HEK293T (cell line): Measurements from ENCODE around the gene SRP14.

Source experiments
- CTCF ChIA-PET: fragments of 350-600 bp; formaldehyde crosslinking; extraction: SDS; loops from one replicate; lab custom pipeline; 2021; ENCODE audit warnings: antibody characterized with exemption, inconsistent platforms; lab: Yijun Ruan, JAX
- POLR2A ChIA-PET: fragments of 350-600 bp; formaldehyde crosslinking; extraction: SDS; loops from one replicate; lab custom pipeline; 2020; ENCODE audit warnings: antibody characterized with exemption, inconsistent platforms; lab: Yijun Ruan, JAX
- DNase-seq: peaks from one replicate; pipeline ENCODE4 v3.0.0; 2012; ENCODE audit warnings: mixed read lengths; ENCODE audit errors: extremely low spot score
- BHLHE40 ChIP-seq: fragments of 450-650 bp; IDR thresholded peaks from 2 replicates; pipeline ENCODE4 v1.6.1; 2016; ENCODE audit warnings: mild to moderate bottlenecking, moderate library complexity, borderline replicate concordance
- CTBP1 ChIP-seq: fragments of 450-650 bp; IDR thresholded peaks from 2 replicates; pipeline ENCODE4 v1.6.1; 2016; ENCODE audit warnings: borderline replicate concordance
- FOXA1 ChIP-seq: fragments of 450-650 bp; IDR thresholded peaks from 2 replicates; pipeline ENCODE4 v1.6.1; 2016; ENCODE audit warnings: mild to moderate bottlenecking
- FOXM1 ChIP-seq: fragments of 450-650 bp; IDR thresholded peaks from 2 replicates; pipeline ENCODE4 v1.6.1; 2017; ENCODE audit warnings: mild to moderate bottlenecking, borderline replicate concordance
- SUZ12 ChIP-seq: fragments of 450-650 bp; IDR thresholded peaks from 2 replicates; pipeline ENCODE4 v1.6.1; 2016; ENCODE audit warnings: mild to moderate bottlenecking

Gene SRP14

DNA sequence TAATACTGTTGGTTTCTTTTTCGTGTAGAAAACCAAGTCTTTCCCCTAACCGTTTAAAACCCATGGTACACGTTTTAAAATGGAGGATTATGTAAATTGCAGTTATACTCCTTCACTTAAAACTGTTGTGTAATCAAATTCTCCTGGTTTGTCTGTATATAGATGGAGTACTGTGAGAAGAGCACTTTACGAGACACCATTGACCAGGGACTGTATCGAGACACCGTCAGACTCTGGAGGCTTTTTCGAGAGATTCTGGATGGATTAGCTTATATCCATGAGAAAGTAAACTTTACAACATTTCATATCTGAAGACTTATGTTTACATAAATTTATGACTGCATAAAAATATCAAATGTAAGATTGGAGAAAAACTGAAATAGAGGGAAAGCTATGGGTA lies 51.2 kb downstream of the SRP14 start:
- ChIA-PET CTCF (no interaction called here), POLR2A (no interaction called here)
- no peak for DNase-seq
- TF ChIP-seq SUZ12 (no peak), FOXA1 (no peak), BHLHE40 (no peak), CTBP1 (no peak), FOXM1 (no peak)
